ENCODE measurements around the gene MAP2K5.

Gene MAP2K5

GRCh38 chr15:67592245-67592644 lies 49.7 kb downstream of the MAP2K5 start:
- no peak overlapping the region for H3K4me3 ChIP-seq (ENCODE audit: low read length)

GRCh38 chr15:67593562-67593961 lies 51.1 kb downstream of the MAP2K5 start:
- no peak for DNase-seq (ENCODE audit: low read depth)
- TF ChIP-seq CTCF (conservative IDR thresholded peaks at IDR 0.05; ENCODE audit: low read depth, low read length) = no peak
- no peak overlapping the region for H3K4me3 ChIP-seq (ENCODE audit: low read length)

More at GRCh38 chr15:67592245-67592644, 49.7 kb downstream of the MAP2K5 start:
- no peak for TF ChIP-seq CTCF (conservative IDR thresholded peaks at IDR 0.05; ENCODE audit: low read depth, low read length)
- DNase-seq (ENCODE audit: low read depth) = no peak

GRCh38 chr15:67594770-67595169 lies 52.3 kb downstream of the MAP2K5 start:
- H3K4me3 ChIP-seq (ENCODE audit: low read length) = no peak overlapping the region
- DNase-seq (ENCODE audit: low read depth) = no peak
- no peak for TF ChIP-seq CTCF (conservative IDR thresholded peaks at IDR 0.05; ENCODE audit: low read depth, low read length)

- no peak for TF ChIP-seq CTCF (conservative IDR thresholded peaks at IDR 0.05; ENCODE audit: low read depth, low read length)
- DNase-seq (ENCODE audit: low read depth) = no peak
- H3K4me3 ChIP-seq (ENCODE audit: low read length) = no peak overlapping the region
Observed at GRCh38 chr15:67595572-67595971, 53.1 kb downstream of the MAP2K5 start.

GRCh38 chr15:67601073-67601472 lies 58.6 kb downstream of the MAP2K5 start:
- DNase-seq (ENCODE audit: low read depth) = no peak
- no peak for TF ChIP-seq CTCF (conservative IDR thresholded peaks at IDR 0.05; ENCODE audit: low read depth, low read length)
- no peak overlapping the region for H3K4me3 ChIP-seq (ENCODE audit: low read length)

- no peak overlapping the region for H3K4me3 ChIP-seq (ENCODE audit: low read length)
- TF ChIP-seq CTCF (conservative IDR thresholded peaks at IDR 0.05; ENCODE audit: low read depth, low read length) = no peak
- peak; percentile 6 for DNase-seq (ENCODE audit: low read depth)
Observed at GRCh38 chr15:67603063-67603462, 60.6 kb downstream of the MAP2K5 start.

GRCh38 chr15:67605871-67606270 lies 63.4 kb downstream of the MAP2K5 start:
- no peak for TF ChIP-seq CTCF (conservative IDR thresholded peaks at IDR 0.05; ENCODE audit: low read depth, low read length)
- DNase-seq (ENCODE audit: low read depth) = no peak
- no peak overlapping the region for H3K4me3 ChIP-seq (ENCODE audit: low read length)
